Measurements from ENCODE around the gene RHOBTB1. TPM values are rescaled to one million over a fixed set of nuclear protein-coding genes. Genes with fewer than 3 reads are reported as not detected.

Gene RHOBTB1
- total RNA-seq, 1 donor from 2014 or later, result 22.6 TPM

DNA sequence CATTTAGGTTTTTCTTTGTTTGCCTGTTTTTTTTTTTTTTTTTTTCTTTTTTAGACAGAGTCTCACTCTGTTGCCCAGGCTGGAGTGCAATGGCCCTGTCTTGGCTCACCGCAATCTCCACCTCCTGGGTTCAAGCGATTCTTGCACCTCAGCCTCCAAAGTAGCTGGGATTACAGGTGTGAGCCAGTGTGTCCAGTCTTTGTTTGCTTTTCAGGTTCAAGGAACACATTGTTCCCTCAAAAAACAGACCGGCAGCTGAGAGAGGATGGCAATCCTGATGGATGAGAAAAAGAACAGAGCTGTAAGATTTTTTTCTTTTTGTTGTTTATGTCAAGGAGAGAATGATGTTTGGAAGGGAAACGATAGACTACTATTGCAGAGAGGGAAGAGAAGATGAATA is 23.3 kb upstream of the RHOBTB1 start:
- no peak for DNase-seq (ENCODE audit: low spot score)

DNA sequence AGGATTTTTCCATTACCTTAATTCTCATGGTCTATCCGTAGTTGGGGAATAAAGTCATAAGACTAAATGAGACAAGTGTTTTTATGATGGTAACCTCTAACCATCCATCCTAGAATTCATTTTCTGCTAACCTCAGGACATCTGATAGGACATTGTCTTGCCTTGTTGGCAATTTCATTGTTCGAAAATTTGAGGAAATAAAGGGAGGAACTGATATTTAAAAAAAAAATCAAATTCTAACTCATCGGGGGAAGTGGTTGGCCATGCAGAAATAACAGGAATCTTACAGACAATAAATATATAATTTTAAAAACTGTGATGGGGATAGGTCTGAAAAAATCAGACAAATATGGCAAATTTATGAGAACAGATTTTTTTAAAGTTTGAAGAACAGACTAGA is 21.7 kb upstream of the RHOBTB1 start:
- DNase-seq (ENCODE audit: low spot score), result no peak

DNA sequence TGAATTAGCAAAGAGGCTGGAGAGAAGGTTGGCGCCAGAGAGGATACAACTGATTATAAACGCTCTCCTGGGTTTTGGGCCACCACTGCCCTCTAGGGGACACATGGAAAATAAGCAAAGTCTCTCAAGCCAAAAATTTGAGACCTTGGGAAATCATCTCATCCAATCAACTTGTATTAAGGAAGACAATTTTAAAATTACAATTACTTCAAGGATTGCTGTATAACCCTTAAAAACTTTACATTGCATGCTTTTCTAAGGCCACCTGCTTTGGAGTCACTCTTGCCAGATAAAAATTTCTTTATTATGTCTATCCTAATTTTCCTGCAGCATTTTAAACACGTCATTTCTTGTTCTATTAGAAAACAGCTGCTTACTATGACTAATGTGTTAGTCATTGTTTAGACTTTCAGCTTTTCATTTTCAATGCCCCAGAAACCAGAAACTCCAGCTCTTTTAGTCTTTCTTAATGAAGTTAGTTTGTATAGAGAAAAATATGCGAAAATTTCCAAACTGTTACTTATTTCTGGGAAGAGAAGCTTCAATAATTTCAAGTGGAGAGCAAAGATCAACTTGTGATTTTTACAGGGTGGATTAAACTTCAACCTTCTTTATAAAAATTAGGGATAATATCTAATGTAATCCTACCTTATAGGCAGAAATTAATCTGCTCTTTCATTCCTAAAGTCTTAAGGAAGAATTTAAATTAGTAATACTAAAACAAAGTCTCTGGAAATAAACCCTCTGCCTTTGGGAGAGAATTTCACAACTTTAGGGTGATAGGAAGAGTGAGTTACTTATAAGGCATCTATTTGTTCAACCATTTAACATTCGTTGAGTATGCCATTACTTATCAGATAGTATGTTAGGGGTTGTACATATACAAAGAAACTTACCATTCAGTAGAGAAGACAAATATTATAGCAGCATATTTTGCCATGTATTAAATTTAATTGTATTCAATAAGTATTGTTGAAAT is 20.6 kb upstream of the RHOBTB1 start:
- DNase-seq (ENCODE audit: low spot score), result no peak

DNA sequence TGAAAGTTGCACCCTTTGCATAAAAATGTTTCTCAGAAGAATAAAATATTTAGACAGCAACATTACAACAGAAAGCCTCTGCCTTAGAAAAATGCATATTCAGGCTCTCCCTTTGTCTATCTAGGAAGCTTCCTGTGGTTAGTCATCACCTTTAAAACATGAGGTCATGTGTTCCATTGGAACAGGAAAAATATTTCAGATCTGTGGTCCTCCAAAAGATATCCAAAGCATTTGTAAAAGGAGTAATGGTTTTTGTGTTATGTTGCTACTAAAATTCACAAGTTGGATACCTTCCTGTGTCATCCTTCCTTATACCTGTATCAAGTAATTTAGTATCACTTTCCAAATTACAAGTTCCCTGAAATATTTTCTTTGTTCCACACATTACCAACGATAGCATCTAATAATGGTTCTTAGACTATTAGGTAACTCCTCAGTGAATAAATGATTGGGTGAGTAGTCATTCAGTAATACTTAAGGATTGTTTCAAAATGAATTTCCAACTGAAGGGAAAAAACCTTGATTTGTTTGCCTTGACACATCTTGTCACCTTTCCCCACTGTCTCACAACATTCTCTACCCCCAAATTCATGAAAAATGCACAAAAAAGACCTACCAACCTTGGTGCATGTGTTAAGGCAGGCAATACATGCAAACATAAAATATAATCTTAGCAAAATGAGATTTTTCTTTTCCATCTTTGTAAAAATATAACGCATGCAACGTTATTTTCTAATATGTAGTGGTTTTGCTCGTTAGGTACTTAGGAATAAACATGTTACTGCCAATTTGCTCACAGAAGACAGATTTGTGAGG is 19.7 kb upstream of the RHOBTB1 start:
- DNase-seq (ENCODE audit: low spot score), result no peak

DNA sequence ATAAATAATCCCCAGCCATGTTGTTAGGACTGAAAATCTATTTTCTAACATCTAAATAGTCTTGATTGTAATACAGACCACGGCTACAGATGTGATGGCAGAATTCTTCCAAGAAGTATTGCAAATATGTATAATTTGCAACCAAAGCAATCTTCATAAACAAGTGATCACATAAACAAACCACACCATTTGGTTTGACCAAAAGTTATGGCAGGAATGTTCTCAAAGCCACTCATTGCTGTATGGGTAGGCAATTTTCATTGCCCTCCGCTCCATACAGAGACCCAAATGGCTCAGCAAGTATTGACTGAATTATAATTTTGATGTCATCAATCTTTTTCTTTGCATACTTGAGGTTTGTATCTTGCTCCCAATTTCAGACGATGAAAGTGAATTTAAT is 19.0 kb upstream of the RHOBTB1 start:
- DNase-seq (ENCODE audit: low spot score), result no peak

DNA sequence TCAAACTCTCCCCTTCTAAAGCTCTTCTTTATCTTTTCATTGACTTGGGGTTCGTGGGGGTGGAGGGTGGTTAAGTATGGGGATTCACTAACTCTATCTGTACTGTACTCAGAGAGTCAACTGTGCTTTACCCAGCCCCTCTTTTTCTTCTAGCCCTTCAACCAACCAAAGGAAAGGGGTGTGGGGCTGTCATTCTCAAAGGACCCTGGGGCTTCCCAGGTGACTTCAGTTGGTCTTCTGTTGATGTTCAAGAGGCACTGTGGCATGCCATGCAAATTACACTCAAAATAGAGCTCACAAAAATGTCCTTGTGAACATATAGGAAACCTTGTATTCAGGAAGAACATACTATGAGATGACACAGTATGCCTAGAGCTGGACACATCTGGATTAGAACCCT is 16.9 kb upstream of the RHOBTB1 start:
- no peak for DNase-seq (ENCODE audit: low spot score)

DNA sequence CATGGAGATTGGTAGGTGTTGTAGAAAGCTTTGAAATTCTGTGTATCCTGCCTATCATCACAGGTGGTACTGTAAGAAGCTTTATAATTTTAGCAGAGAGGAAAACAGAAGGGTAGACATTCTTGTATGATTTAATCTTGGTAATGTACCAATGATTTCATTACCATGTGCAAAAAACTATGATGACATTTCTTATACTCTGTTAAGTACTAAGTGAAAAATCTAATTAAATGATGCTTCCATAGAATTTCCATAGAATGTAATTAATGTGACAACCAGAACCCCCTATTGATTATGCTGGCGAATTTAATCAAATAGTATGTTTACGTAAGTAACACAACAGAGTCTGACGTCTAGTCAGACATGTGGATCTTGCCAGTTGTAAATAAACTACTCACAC is 16.0 kb upstream of the RHOBTB1 start:
- no peak for DNase-seq (ENCODE audit: low spot score)

DNA sequence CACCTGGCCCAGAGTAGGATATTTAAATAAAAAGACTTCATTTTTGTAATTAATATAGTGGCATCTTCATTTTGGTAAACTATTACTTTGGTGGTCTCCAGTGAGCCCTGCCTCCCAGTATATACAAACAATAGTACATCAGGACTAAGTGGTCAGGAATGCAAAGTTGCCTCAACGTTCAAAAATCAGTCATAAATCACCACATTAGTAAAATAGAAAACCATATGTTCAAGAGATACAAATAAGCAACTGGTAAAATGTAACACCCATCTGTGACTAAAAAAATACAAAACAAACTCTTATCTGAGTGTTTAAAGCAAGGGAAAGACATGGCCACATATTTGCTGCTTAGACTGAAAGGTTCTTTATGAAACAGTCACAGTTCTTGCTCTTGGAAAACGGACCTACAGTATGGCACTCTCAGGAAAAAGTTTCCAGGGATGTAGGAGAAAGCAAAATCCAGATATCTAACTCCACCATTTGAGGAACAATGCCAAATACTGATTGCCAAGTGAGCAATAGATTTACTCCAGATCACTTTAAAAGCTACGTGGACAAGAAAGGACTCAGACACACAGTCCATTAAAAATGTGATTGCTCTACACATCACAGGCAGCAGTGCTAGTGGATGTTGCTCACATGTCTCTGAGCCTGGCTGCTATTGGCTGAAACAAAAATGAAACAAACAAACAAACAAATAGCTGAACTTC is 15.1 kb upstream of the RHOBTB1 start:
- DNase-seq (ENCODE audit: low spot score), result no peak

DNA sequence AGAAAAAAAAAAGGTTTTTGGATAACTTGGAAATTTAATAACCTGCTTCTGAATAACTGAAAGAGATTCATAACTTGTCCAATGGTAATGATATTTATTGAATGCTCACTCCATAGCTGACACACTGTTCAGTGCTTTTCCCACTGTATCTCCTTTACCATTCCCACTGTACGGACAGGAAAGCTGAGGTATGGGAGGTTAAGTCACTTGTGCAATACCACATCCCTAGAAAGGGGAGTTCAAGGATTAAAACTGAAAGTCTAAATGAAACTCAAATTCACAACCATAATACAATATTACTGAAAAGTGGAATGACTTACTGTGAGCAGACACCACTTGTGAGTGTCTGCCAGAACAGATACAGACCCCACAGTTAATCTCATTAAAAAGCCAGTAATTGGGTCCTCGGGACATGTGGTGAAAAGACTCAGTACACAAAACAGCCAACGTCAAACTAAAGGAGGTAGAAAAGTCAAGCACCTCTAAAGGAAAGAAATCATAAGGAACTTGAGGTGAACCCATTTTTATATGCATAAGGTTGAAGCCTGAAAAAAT is 13.8 kb upstream of the RHOBTB1 start:
- DNase-seq (ENCODE audit: low spot score), result no peak

DNA sequence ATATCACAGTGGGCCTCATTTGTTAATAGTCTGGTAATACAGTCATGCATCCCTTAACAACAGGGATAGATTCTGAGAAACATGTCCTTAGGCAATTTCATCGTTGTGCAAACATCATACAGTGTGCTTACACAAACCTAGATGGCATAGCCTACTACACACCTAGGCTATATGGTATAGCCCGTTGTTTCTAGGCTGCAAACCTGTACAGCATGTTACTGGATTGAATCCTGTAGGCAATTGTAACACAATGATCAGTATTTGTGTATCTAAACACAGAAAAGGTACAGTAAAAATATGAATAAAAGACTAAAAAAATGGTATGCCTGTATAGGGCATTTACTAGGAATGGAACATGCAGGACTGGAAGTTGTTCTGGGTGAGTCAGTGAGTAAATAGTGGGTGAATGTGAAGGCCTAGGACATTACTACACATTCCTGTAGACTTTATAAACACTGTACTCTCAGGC is 12.0 kb upstream of the RHOBTB1 start:
- no peak for DNase-seq (ENCODE audit: low spot score)

DNA sequence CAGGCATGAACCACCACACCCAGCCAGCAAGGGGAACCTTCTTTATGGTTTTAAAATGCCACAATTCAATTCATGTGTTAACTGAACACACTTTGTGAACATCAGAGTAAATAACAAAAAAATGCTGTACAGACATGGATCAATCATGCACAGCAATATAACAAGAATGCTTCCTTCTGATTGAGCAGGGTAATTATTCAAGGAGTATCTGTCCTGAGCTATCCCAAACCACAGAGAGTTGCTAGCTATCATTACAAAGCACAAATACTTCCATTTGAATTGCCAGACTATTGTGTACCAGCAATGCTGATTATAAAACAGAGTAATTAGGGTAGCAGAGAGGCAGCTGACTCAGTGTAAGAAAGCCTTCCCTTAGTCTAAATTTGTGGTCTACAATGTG is 11.3 kb upstream of the RHOBTB1 start:
- no peak for DNase-seq (ENCODE audit: low spot score)

DNA sequence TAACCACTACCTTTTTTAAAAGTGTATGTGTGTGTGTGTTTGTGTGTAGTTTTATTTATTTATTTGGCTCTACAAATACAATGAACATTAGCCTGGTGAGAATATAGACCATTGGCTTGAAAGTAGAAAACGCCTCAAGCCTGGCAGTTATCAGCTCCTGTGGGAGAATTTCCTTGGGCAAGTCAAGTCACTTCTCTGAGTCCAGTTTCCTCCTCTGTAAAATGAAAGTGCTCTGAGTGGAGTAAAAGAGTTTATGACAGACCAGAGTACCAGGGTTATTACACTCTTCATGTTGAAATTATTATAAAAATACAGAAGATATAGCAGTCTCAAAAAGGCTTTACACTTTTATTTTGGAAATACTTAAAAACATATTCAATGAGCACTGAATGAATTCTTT is 10.1 kb upstream of the RHOBTB1 start:
- DNase-seq (ENCODE audit: low spot score), result no peak

DNA sequence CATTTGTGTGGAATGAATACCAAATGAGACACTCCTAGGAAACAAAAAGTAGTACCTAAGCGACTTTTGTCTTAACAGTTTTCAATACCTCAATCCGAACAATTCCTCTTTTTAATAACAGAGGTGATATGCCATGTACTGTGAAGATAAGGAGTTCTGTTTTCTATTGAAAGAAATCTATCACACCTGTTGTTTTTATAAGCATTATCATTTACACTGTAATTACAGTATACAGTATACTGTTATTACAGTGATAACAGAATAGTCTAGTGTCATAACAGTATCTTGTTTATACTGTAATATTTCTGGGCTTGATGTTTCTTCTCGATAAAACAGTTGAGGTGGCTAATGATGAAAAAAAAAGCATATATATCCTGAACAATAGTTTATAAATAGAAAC is 9.4 kb upstream of the RHOBTB1 start:
- DNase-seq (ENCODE audit: low spot score), result no peak

DNA sequence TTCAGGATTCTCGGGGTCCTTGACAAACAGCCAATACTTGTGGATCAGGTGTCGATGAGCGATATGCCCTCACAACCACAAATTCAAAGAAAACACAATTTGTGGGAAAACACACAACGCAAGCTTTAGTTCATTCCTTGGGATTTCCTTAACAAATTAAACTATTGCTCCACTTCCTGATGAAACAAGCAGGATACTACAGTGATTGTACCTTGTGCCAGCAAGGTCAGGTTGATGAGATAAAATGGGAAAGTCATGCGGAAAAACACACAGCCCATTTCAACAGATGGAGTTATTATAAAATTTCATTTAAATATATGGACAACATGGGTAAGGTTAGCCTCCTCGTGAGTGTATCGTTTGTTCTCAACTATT is 8.8 kb upstream of the RHOBTB1 start:
- no peak for DNase-seq (ENCODE audit: low spot score)

DNA sequence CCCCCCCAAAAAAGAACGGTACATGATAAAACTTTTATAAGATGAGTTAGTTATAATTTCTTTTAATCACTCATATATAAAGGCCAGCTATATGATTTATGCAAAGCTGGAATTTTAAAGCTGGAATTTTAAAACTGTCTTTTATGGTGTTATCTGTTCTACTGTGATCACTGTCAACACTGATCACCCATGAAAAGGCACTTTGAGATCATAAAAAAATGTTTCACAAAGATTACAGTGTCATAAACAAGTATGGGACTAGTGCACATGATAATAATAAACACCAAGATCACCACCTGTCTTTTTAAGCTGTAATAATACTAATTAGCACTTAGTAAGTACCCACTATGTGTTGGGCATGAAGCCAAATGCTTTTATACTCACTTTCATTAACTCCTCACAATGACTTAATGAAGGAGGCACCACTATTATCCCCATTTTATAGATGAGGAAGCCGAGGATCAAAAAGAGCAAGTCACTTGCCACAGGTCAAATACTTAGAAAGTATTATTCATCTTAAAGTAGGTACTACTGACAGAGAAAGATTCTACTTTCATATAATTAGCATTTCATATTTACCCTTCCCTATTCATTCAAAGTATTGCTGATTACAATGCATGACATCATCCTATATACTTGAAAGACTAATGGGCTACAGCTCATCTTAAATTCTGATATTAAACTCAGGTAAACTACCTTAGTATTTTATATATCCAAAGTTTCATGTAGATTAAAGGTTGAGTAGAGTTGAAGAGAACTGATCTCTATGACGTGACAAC is 8.3 kb upstream of the RHOBTB1 start:
- no peak for DNase-seq (ENCODE audit: low spot score)

DNA sequence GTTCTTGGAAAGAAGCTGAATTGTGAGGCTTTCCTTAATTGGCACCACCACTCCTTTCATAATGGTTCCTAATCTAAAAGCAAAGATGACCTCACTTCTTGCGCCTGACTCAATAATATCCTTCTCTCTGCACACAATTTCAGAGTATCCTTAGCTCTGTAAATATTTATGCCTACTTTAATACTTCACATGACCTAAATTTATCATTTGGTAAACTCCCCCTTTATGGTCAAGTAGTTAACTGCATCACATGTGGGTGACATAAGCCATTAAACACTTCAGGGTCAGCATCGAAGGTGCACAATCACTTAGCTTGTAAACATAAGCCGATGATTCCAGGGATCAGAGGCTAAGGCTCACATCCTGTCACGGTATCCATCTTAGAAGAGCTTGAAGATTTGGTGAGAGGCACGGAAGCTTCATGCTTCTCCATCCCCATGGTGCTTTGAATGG is 7.3 kb upstream of the RHOBTB1 start:
- no peak for DNase-seq (ENCODE audit: low spot score)

DNA sequence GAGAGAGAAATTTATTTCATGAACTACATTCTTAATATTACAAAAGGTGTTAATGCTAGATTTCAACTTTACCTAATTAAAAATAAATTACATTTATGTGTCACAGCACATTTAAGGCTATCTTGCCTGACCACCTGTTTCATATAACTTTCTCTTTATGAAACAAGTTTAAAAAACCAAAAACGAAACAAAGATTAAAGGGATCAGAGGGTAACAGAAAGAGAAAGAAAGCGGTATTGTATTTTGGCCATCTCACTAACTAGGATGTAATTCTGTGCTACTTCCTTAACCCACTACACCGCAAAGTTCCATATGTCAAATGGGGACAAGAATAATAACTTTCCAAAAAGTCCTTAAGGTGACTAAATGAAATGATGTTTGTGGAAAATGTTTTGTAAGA is 6.3 kb upstream of the RHOBTB1 start:
- no peak for DNase-seq (ENCODE audit: low spot score)

DNA sequence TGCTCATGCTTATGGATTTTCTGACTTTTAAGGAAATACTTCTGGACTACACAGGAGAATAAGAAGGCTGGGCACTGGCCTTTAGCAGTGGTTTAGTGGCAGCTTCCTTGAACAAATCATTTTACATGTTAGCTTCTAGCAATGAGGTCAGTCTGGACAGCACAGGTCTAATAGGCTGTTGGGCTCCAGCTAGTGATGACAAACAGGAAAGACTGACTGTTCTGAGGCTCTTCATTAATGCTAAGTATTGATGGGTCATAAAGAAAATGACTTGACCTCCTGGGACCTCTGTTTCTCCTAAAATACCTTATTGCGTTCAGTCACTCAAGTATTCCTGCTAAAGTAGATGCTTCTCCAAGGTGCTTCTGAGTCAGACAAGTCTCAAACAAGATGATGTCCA is 4.9 kb upstream of the RHOBTB1 start:
- DNase-seq (ENCODE audit: low spot score), result no peak

DNA sequence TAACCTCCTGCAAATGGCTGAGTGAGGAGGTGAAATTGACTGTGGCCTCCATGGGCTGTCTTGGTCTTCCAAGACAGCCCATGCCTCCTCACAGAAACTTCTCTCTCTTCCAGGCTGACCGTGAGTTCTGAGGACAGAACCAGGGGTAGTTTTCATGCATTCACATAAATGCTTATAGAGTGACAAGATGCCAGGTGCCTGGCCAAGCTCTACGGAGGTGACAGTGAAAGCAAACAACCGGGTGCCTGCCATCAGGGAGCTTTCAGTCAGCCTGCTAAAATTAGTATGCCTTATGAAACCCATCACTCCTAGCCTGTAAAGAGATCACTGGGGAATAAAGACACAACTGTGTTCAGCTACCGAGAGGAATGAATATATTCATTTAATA is 919 bp upstream of the RHOBTB1 start:
- no peak for DNase-seq (ENCODE audit: low spot score)

DNA sequence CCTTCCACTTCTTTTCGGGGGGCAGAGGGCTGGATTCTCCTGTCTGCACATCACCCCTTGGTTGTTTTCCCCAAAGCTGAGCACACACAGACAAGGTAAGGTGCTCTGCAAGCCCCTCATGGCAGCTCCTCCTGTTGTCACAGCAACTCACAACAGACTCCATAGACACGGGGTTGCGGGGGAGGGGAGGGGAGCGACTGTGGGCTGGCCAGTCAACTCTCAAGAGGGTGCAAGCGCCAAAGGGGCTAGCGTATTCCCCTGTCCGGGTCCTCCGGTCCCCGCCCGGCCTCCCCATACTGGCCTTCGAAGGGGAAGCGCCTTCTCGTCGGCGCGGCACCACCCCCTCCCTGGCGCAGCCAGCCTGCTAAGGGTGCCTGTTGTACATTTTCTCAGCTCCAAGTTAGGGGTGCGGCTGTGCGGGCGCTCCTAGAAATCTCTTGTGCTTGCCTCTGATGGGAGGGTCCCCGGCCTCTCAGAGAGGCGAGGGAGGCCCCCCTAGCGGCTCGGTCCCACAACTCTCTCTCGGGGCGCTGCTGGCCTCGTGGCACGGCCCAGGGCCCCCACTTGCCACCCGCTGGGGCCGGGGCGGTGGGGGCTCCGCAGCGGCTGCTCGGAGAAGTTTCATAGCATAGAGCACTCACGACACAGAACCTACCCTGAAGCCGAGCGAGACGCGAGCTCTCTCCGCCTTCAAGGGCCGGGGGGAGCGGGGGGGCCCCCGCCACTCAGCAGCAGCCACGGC is 498 bp downstream of the RHOBTB1 start:
- peak; percentile 91 for DNase-seq (ENCODE audit: low spot score)

Measured in mesenteric fat pad (tissue), 1 donor.